Right hindlimb (tissue), 1 donor: Measurements from ENCODE around the gene FAM200A.

ENCODE experiments used
- DNase-seq: peaks from one replicate; pipeline ENCODE4 v3.0.0-alpha.2; 2018

The FAM200A gene

DNA sequence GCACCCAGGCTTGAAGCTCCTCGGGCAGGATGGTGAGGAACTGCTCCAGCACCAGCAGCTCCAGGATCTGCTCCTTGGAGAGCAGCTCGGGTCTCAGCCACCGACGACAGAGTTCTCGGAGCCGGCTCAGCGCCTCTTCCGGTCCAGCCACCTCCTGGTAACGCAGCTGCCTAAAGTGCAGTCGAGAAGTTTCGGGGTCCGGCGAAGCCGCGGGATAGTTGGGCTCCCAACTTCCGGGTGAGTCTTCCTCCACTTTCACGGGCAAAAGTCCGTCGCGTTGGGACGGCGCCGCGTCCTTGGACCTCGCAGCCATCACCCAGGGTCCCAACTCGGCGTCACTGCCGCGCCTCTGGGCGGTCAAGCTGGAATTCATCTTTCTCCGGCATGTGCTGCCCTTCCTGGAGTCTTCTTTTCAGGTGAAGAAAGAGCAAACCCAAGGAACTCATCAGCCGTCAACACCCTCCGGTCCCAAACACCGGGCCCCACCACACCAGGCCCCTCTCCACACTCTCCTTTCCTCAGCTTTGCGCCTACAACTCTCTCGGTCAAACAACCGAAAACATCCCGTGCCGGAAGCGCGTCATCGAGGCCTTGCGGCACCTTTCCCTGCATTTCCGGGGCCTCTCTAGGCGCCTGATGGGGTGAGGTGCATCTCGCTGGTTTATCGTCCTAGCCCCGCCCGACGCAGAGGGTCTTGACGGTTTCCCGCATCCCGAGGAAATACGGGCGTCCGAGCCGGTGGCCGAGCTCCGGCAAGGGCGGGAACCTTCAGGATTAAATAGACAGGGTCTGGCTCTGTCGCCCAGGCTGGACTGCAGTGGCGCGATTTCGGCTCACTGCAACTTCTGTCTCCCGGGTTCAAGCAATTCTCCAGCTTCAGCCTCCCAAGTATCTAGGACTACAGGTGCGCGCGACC, 51.9 kb downstream of the FAM200A start, which contains the start of gene ZNF394:
Gene ZNF394, minus strand, starts transcription at position 561 of the 916 bp plus-strand sequence. Its CDS starts 188 bp downstream, at position 373.
- DNase-seq: peak; percentile 94

DNA sequence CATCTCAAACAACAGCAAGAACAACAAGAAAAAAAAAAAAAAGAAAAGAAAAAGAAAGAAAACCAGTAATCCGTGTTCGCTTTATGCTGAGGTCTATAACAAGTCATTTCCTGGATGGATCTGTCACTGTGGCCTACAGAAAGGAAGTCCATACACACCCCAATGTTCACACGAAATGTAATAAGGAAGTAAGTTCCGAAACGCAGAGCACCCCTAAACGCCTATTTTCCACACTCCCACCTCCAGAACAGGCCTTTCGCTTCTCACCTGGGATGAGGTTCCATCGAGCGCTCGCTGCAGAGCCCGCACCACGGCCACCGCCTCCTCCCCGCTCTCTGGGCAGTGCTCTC, 52.6 kb downstream of the FAM200A start:
- DNase-seq: no peak

DNA sequence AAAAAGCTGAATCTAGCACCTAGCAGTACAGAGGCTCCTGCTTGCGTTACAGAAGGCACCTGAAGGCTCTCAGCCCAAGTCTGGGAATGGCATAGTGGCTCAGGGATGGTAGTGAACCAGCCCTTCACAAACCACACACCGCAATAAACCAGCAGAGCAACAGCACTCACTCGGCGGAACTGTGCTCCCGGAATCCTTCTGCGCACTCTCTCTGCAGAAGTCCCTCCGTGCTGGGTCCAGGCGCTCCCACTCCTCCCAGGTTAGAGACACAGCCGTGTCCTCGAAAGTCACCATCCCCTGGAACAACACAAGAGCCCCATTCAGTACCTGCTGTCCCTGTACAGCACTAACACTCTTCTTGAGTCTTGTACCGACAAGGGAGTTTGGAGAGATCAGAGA, 53.4 kb downstream of the FAM200A start:
- no peak for DNase-seq

DNA sequence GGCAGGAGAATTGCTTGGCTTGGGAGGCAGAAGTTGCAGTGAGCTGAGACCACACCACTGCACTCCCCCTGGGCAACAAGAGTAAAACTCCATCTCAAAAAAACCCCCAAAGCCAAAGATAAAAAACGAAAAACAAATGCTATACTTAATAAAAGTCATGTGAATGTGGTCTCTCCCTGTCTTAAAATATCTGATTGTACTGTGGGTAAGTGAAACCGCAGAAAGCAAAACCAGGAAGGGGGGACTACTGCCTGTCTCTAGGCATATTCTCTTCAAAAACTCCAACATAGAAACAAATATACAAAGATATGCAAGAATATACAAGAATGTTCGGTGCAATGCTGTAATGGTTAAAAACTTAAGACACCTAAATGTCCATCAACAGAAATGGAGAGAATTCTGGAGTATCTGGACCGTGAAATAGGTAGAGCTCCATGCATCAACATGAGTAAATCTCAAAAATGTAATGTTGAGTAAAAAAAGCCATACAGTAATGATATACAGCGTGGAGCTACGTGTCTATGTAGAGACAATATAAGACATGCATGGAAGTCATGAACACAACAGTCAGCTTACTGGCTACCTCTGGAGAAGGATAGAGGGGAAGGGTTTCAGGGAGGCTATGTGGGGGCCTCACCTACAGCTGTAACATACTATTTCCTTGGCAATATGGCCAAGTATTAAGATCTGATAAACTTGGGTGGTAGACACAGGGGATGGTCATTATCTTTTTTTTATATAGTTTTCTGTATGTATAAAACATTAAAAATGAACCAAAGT, 54.0 kb downstream of the FAM200A start:
- no peak for DNase-seq
